Amniotic stem cell (primary cell): ENCODE measurements around the gene ATP2B3.

Source experiments
- DNase-seq: peaks from one replicate; lab custom pipeline; 2025; lab: John Stamatoyannopoulos, UW

ATP2B3 gene

GRCh38 chrX:153488231-153488914 is 29.1 kb upstream of the ATP2B3 start:
- DNase-seq, result no peak

GRCh38 chrX:153490217-153490930 is 27.1 kb upstream of the ATP2B3 start:
- no peak for DNase-seq

GRCh38 chrX:153491351-153491914 is 26.0 kb upstream of the ATP2B3 start:
- DNase-seq, result no peak

GRCh38 chrX:153491918-153492317 is 25.5 kb upstream of the ATP2B3 start:
- no peak for DNase-seq

- no peak for DNase-seq
Measured at GRCh38 chrX:153492543-153492942, 24.9 kb upstream of the ATP2B3 start.

GRCh38 chrX:153493085-153493484 is 24.4 kb upstream of the ATP2B3 start:
- no peak for DNase-seq

- no peak for DNase-seq
Measured at GRCh38 chrX:153494061-153494460, 23.4 kb upstream of the ATP2B3 start.

- peak; percentile 48 for DNase-seq
Measured at GRCh38 chrX:153494541-153495361, 22.7 kb upstream of the ATP2B3 start, which contains the start of gene BGN. BGN (plus strand) TSS chrX:153494980; CDS start chrX:153504632, 9,652 bp downstream.

GRCh38 chrX:153495362-153495751 is 22.1 kb upstream of the ATP2B3 start:
- DNase-seq, result no peak

- no peak for DNase-seq
Measured at GRCh38 chrX:153495903-153496589, 21.4 kb upstream of the ATP2B3 start.

- DNase-seq, result no peak
Measured at GRCh38 chrX:153496590-153496959, 20.9 kb upstream of the ATP2B3 start.

GRCh38 chrX:153498453-153498852 is 19.0 kb upstream of the ATP2B3 start:
- no peak for DNase-seq

GRCh38 chrX:153499341-153499740 is 18.1 kb upstream of the ATP2B3 start:
- DNase-seq, result no peak

GRCh38 chrX:153499876-153500275 is 17.6 kb upstream of the ATP2B3 start:
- DNase-seq, result no peak

GRCh38 chrX:153500676-153501280 is 16.7 kb upstream of the ATP2B3 start:
- DNase-seq, result no peak

GRCh38 chrX:153501530-153501929 is 15.9 kb upstream of the ATP2B3 start:
- no peak for DNase-seq

GRCh38 chrX:153502131-153502530 is 15.3 kb upstream of the ATP2B3 start:
- DNase-seq, result no peak

GRCh38 chrX:153502796-153503195 is 14.6 kb upstream of the ATP2B3 start:
- DNase-seq, result no peak

GRCh38 chrX:153504445-153505016 is 12.9 kb upstream of the ATP2B3 start:
- DNase-seq, result no peak

GRCh38 chrX:153505361-153505760 is 12.1 kb upstream of the ATP2B3 start:
- DNase-seq, result no peak
